Activated CD4-positive, alpha-beta T cell treated with anti-CD3 and anti-CD28 coated beads, Interleukin-2, amount 10 ng/mL, durations not matched to agents 7 days and 5 days (primary cell): ENCODE measurements around the gene MRGPRG. TPM values are rescaled to one million over a fixed set of nuclear protein-coding genes. Genes with fewer than 3 reads are reported as not detected.

ENCODE experiments used
- CTCF ChIA-PET: fragments of 350-600 bp; sonication (Branson Sonifier 250); formaldehyde crosslinking; loops from one replicate; lab custom pipeline; 2021; ENCODE audit warnings: antibody characterized with exemption; lab: Charles Lee
- POLR2A ChIA-PET: fragments of 350-600 bp; sonication (Branson Sonifier 250); formaldehyde crosslinking; loops from one replicate; lab custom pipeline; 2021; ENCODE audit warnings: antibody characterized with exemption; lab: Charles Lee
- DNase-seq: peaks from one replicate; pipeline ENCODE4 v3.0.0-alpha.2; 2020
- H3K27ac Mint-ChIP-seq: one replicate; pipeline ENCODE4 v1.8.0; 2021; ENCODE audit warnings: mild to moderate bottlenecking, moderate library complexity, mixed read lengths
- H3K27me3 Mint-ChIP-seq: one replicate; pipeline ENCODE4 v1.8.0; 2021; ENCODE audit warnings: mixed read lengths
- H3K36me3 Mint-ChIP-seq: one replicate; pipeline ENCODE4 v1.8.0; 2021; ENCODE audit warnings: low read depth, mixed read lengths
- H3K4me1 Mint-ChIP-seq: one replicate; pipeline ENCODE4 v1.8.0; 2021; ENCODE audit warnings: mixed read lengths
- H3K4me3 Mint-ChIP-seq: one replicate; pipeline ENCODE4 v1.8.0; 2021; ENCODE audit warnings: mild to moderate bottlenecking, moderate library complexity, mixed read lengths
- H3K9me3 Mint-ChIP-seq: one replicate; pipeline ENCODE4 v1.8.0; 2021; ENCODE audit warnings: mixed read lengths
- total RNA-seq, 2 experiments: library from RNA; stranded (reverse); gene quantifications; one replicate each; pipeline ENCODE4 v1.2.3, GENCODE V29; 2021

The MRGPRG gene
- total RNA-seq, 2 experiments from 2014 or later, result not detected

GRCh38 chr11:3213659-3214419 is 4.8 kb downstream of the MRGPRG start:
- peaks cover 3% of the 10 kb centered on the region for H3K9me3 Mint-ChIP-seq
- peaks cover 21% of the 10 kb centered on the region for H3K27me3 Mint-ChIP-seq
- H3K27ac Mint-ChIP-seq, result no peak overlapping the region
- H3K4me3 Mint-ChIP-seq, result no peak overlapping the region
- POLR2A ChIA-PET, result no interaction called here
- CTCF ChIA-PET, result interaction anchor here (0.9 kb wide), 1 partner anchor 122 kb away, joined by 3 read pairs; no protein-coding TSS in a partner anchor
- H3K4me1 Mint-ChIP-seq, result peaks cover 6% of the 10 kb centered on the region
- no peak for DNase-seq
- no peaks in the 10 kb centered on the region for H3K36me3 Mint-ChIP-seq

GRCh38 chr11:3208272-3208671 is 10.3 kb downstream of the MRGPRG start:
- H3K4me1 Mint-ChIP-seq, result no peaks in the 10 kb centered on the region
- H3K4me3 Mint-ChIP-seq, result no peak overlapping the region
- ChIA-PET CTCF (no interaction called here), POLR2A (no interaction called here)
- H3K27me3 Mint-ChIP-seq, result peaks cover 17% of the 10 kb centered on the region
- no peak overlapping the region for H3K27ac Mint-ChIP-seq
- peaks cover 3% of the 10 kb centered on the region for H3K9me3 Mint-ChIP-seq
- no peaks in the 10 kb centered on the region for H3K36me3 Mint-ChIP-seq
- DNase-seq, result no peak

- Mint-ChIP-seq H3K36me3 (no peaks in the 10 kb centered on the region), H3K4me1 (no peaks in the 10 kb centered on the region), H3K27me3 (peaks cover 20% of the 10 kb centered on the region), H3K27ac (no peak overlapping the region), H3K9me3 (peaks cover 3% of the 10 kb centered on the region), H3K4me3 (no peak overlapping the region)
- no peak for DNase-seq
- ChIA-PET POLR2A (no interaction called here), CTCF (interaction anchor here (0.9 kb wide), 1 partner anchor 320 kb away, joined by 3 read pairs; no protein-coding TSS in a partner anchor)
Measured at GRCh38 chr11:3207526-3208189, 11.0 kb downstream of the MRGPRG start.

- no peaks in the 10 kb centered on the region for H3K36me3 Mint-ChIP-seq
- peaks cover 19% of the 10 kb centered on the region for H3K27me3 Mint-ChIP-seq
- no peak for DNase-seq
- no peaks in the 10 kb centered on the region for H3K4me1 Mint-ChIP-seq
- H3K9me3 Mint-ChIP-seq, result peaks cover 3% of the 10 kb centered on the region
- no peak overlapping the region for H3K27ac Mint-ChIP-seq
- POLR2A ChIA-PET, result no interaction called here
- no peak overlapping the region for H3K4me3 Mint-ChIP-seq
- CTCF ChIA-PET, result interaction anchor here (0.9 kb wide), 1 partner anchor 319 kb away, joined by 3 read pairs; no protein-coding TSS in a partner anchor
Measured at GRCh38 chr11:3206922-3207204, 11.8 kb downstream of the MRGPRG start.

GRCh38 chr11:3206156-3206921 is 12.3 kb downstream of the MRGPRG start:
- H3K27me3 Mint-ChIP-seq, result peaks cover 14% of the 10 kb centered on the region
- no peak overlapping the region for H3K4me3 Mint-ChIP-seq
- H3K9me3 Mint-ChIP-seq, result no peaks in the 10 kb centered on the region
- ChIA-PET CTCF (interaction anchor here (0.9 kb wide), 1 partner anchor 318 kb away, joined by 3 read pairs; no protein-coding TSS in a partner anchor), POLR2A (no interaction called here)
- DNase-seq, result no peak
- H3K36me3 Mint-ChIP-seq, result no peaks in the 10 kb centered on the region
- no peak overlapping the region for H3K27ac Mint-ChIP-seq
- no peaks in the 10 kb centered on the region for H3K4me1 Mint-ChIP-seq

GRCh38 chr11:3205261-3206155 is 13.1 kb downstream of the MRGPRG start:
- Mint-ChIP-seq H3K4me3 (no peak overlapping the region), H3K27me3 (peaks cover 10% of the 10 kb centered on the region), H3K36me3 (no peaks in the 10 kb centered on the region), H3K9me3 (no peaks in the 10 kb centered on the region), H3K27ac (no peak overlapping the region), H3K4me1 (no peaks in the 10 kb centered on the region)
- ChIA-PET CTCF (interaction anchor here (1.4 kb wide), 1 partner anchor 673 kb away, joined by 4 read pairs; no protein-coding TSS in a partner anchor), POLR2A (no interaction called here)
- DNase-seq, result no peak

GRCh38 chr11:3204141-3205015 is 14.2 kb downstream of the MRGPRG start:
- Mint-ChIP-seq H3K27ac (no peak overlapping the region), H3K4me1 (no peaks in the 10 kb centered on the region), H3K36me3 (no peaks in the 10 kb centered on the region), H3K4me3 (no peak overlapping the region), H3K9me3 (no peaks in the 10 kb centered on the region), H3K27me3 (peaks cover 8% of the 10 kb centered on the region)
- POLR2A ChIA-PET, result no interaction called here
- CTCF ChIA-PET, result interaction anchor here (1.4 kb wide), 1 partner anchor 672 kb away, joined by 4 read pairs; no protein-coding TSS in a partner anchor
- no peak for DNase-seq

GRCh38 chr11:3203221-3204043 is 15.2 kb downstream of the MRGPRG start:
- Mint-ChIP-seq H3K36me3 (no peaks in the 10 kb centered on the region), H3K4me1 (no peaks in the 10 kb centered on the region), H3K27ac (no peak overlapping the region), H3K27me3 (peaks cover 8% of the 10 kb centered on the region), H3K9me3 (no peaks in the 10 kb centered on the region), H3K4me3 (no peak overlapping the region)
- ChIA-PET CTCF (no interaction called here), POLR2A (no interaction called here)
- no peak for DNase-seq

- no peak for DNase-seq
- H3K36me3 Mint-ChIP-seq, result no peaks in the 10 kb centered on the region
- ChIA-PET POLR2A (no interaction called here), CTCF (no interaction called here)
- no peaks in the 10 kb centered on the region for H3K4me1 Mint-ChIP-seq
- H3K9me3 Mint-ChIP-seq, result no peaks in the 10 kb centered on the region
- H3K4me3 Mint-ChIP-seq, result no peak overlapping the region
- peaks cover 8% of the 10 kb centered on the region for H3K27me3 Mint-ChIP-seq
- H3K27ac Mint-ChIP-seq, result no peak overlapping the region
Measured at GRCh38 chr11:3202759-3203158, 15.9 kb downstream of the MRGPRG start.

GRCh38 chr11:3202305-3202704 is 16.3 kb downstream of the MRGPRG start:
- POLR2A ChIA-PET, result no interaction called here
- no peaks in the 10 kb centered on the region for H3K4me1 Mint-ChIP-seq
- H3K9me3 Mint-ChIP-seq, result no peaks in the 10 kb centered on the region
- DNase-seq, result no peak
- CTCF ChIA-PET, result interaction anchor here (0.6 kb wide), 1 partner anchor 1417 kb away, joined by 3 read pairs; no protein-coding TSS in a partner anchor
- no peaks in the 10 kb centered on the region for H3K36me3 Mint-ChIP-seq
- H3K27ac Mint-ChIP-seq, result no peak overlapping the region
- H3K4me3 Mint-ChIP-seq, result no peak overlapping the region
- peaks cover 8% of the 10 kb centered on the region for H3K27me3 Mint-ChIP-seq

- ChIA-PET CTCF (interaction anchor here (0.6 kb wide), 1 partner anchor 1416 kb away, joined by 3 read pairs; no protein-coding TSS in a partner anchor), POLR2A (no interaction called here)
- no peak for DNase-seq
- H3K9me3 Mint-ChIP-seq, result no peaks in the 10 kb centered on the region
- no peaks in the 10 kb centered on the region for H3K36me3 Mint-ChIP-seq
- no peak overlapping the region for H3K4me3 Mint-ChIP-seq
- H3K27me3 Mint-ChIP-seq, result peaks cover 8% of the 10 kb centered on the region
- H3K4me1 Mint-ChIP-seq, result no peaks in the 10 kb centered on the region
- no peak overlapping the region for H3K27ac Mint-ChIP-seq
Measured at GRCh38 chr11:3201677-3202181, 16.9 kb downstream of the MRGPRG start.
